ENCODE results near the gene MIEF1. TPM values are rescaled to one million over a fixed set of nuclear protein-coding genes. Genes with fewer than 3 reads are reported as not detected.

Gene MIEF1
- total RNA-seq, 1 experiment from 2014 or later: 23.2 TPM

DNA sequence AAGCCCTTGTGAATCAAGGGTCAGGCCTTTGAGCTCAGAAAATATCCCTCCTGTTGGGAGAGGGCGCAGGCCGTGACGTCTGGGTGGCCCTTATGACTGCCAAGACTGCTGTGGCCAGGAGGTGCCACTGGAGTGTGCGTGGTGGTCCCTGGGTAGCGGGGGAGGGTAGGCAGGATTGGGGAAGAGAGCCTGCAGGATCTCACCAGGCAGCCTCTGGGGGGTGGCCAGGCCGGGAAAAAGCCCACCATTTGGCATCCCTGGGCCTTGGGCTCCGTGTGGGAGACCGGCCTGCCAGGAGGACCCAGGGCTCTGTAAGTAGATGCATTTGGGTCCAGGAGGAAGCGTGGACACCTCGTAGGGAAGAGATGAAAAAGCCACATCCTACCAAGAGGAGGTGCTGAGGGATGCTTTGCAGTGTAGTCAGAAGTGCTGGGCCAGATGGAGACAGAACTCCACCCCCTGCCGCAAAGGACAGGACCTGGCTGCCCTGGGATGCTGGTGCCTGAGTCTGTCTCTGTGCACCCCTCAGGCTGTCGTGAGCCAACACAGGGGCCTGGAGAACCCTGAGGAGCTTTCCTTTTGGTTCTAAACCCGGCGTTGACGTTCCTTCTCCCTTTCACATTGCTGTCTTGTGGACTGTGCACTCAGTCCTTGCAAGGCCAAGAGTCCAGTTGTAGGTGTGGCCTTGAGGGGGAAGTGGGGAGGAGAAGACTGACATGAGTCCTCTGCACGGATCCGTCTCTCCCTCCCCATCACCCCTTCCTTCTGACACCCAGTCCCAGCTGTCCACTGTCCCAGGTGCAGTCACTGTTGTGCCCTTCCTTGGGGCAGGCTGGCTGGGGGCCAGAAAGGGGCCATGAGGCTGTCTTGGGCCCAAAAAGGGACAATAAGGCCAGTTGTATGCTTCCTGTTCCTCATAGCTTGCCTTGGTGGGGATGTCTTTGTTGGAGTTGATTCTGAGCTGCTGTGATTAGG lies 12.7 kb upstream of the MIEF1 start:
- H3K36me3 ChIP-seq (ENCODE audit: insufficient read depth, low read length): peaks cover 23% of the 10 kb centered on the region
- DNase-seq: no peak
- no peak overlapping the region for H3K4me3 ChIP-seq (ENCODE audit: low read length)
- peaks cover 41% of the 10 kb centered on the region for H3K4me1 ChIP-seq (ENCODE audit: low read length)
- H2AFZ ChIP-seq (ENCODE audit: low read length): no peak overlapping the region
- H3K79me2 ChIP-seq (ENCODE audit: low read length): peaks cover 10% of the 10 kb centered on the region
- H3K27ac ChIP-seq (ENCODE audit: low read length): peak overlapping the region; percentile 58
- no peaks in the 10 kb centered on the region for H3K27me3 ChIP-seq (ENCODE audit: low read length)
- H4K20me1 ChIP-seq (ENCODE audit: insufficient read depth, low read depth, low read length): peaks cover 41% of the 10 kb centered on the region; the same call in 1 of the 2 replicates
- peak overlapping the region; percentile 7; the same call in 1 of the 2 replicates for H3K9ac ChIP-seq (ENCODE audit: low read length)
- no peaks in the 10 kb centered on the region for H3K9me3 ChIP-seq (ENCODE audit: low read length)
- H3K4me2 ChIP-seq (ENCODE audit: low read depth, low read length, poor library complexity, severe bottlenecking): peak overlapping the region; percentile 21
- H3K9me2 ChIP-seq (replicated peaks; ENCODE audit: insufficient read depth, low read length): no peaks in the 10 kb centered on the region

DNA sequence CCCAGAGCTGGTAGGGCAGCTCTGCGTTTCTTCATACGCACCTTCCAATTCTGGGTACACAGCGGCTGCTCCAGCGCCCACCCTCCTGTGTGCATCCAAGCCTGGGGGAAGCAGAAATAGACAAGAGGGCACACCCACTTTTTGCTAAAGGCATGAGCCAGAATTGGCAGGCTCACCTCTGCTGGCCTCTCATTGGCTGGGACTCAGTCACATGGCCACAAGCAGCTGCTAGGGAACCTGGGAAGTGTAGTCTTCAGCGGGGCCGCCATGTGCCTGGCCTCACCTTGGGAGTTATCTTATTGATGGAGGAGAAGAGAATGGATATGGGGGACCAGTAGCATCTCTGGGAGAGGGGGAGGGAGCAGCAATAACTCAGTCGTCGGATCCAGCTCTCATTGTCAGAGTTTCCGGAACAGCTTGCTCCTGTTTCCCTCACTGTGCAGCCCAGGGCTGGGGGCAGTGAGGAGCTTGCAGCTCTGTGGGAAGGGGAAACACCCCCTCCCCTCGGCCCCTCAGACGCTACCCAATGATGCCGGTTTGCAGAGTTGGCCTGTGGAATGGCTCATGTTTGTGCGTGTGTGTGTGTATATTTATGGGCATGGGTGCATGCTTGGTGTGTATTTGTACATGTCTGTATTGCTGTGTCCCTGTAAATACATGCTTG lies 11.8 kb upstream of the MIEF1 start:
- Histone ChIP-seq H3K4me2 (ENCODE audit: low read depth, low read length, poor library complexity, severe bottlenecking) (peak overlapping the region; percentile 21), H3K27ac (ENCODE audit: low read length) (peak overlapping the region; percentile 58; the same call in 1 of the 2 replicates), H3K4me1 (ENCODE audit: low read length) (peaks cover 41% of the 10 kb centered on the region), H3K9me3 (ENCODE audit: low read length) (no peaks in the 10 kb centered on the region), H3K9me2 (replicated peaks; ENCODE audit: insufficient read depth, low read length) (no peaks in the 10 kb centered on the region), H3K79me2 (ENCODE audit: low read length) (peaks cover 10% of the 10 kb centered on the region), H3K27me3 (ENCODE audit: low read length) (no peaks in the 10 kb centered on the region), H3K4me3 (ENCODE audit: low read length) (no peak overlapping the region), H3K9ac (ENCODE audit: low read length) (peak overlapping the region; percentile 7; the same call in 1 of the 2 replicates), H3K36me3 (ENCODE audit: insufficient read depth, low read length) (peaks cover 20% of the 10 kb centered on the region), H4K20me1 (ENCODE audit: insufficient read depth, low read depth, low read length) (peaks cover 34% of the 10 kb centered on the region; the same call in 1 of the 2 replicates), H2AFZ (ENCODE audit: low read length) (no peak overlapping the region)
- DNase-seq: peak; percentile 94

DNA sequence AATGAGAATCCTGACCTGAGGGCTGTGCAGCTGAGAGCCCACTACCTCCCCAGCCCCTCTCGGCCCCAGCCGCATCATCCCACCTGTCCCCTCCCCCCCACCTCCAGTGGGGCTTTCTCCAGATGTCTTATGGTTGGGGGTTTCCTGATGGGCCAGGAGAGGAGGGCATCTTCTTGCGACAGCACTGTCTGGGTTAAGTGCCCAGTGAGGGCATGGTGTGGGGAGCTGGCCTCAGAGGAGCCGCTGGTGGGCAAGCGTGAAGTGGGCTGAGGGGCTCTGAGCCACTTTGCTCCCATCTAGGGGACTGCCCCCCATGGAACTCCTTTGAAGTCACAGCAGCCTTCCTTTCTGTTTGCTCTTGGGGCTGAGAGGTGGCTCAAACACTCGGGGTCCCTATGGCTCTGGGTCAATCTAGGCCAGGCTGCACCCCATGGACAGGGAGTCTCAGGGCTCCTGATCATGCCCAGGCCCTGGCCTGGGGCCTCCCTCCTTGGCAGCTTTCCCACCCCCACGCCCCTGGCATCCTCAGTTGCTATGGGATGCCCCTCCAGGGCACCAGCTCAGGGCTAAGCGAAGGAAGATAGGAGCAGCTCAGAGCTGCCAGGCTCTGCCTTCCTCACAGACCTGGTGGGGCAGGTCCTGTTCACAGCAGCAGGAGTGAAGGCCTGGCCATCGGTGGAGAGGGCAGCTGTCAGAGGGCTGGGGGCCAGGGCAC lies 11.0 kb upstream of the MIEF1 start:
- no peak overlapping the region for H3K4me3 ChIP-seq (ENCODE audit: low read length)
- no peaks in the 10 kb centered on the region for H3K27me3 ChIP-seq (ENCODE audit: low read length)
- peaks cover 7% of the 10 kb centered on the region for H3K79me2 ChIP-seq (ENCODE audit: low read length)
- no peak overlapping the region for H3K4me2 ChIP-seq (ENCODE audit: low read depth, low read length, poor library complexity, severe bottlenecking)
- H3K9ac ChIP-seq (ENCODE audit: low read length): no peak overlapping the region
- H3K4me1 ChIP-seq (ENCODE audit: low read length): peaks cover 47% of the 10 kb centered on the region
- no peak for DNase-seq
- peaks cover 20% of the 10 kb centered on the region for H3K36me3 ChIP-seq (ENCODE audit: insufficient read depth, low read length)
- peaks cover 31% of the 10 kb centered on the region; the same call in 1 of the 2 replicates for H4K20me1 ChIP-seq (ENCODE audit: insufficient read depth, low read depth, low read length)
- H2AFZ ChIP-seq (ENCODE audit: low read length): no peak overlapping the region
- H3K27ac ChIP-seq (ENCODE audit: low read length): peak overlapping the region; percentile 12; the same call in 1 of the 2 replicates
- no peaks in the 10 kb centered on the region for H3K9me2 ChIP-seq (replicated peaks; ENCODE audit: insufficient read depth, low read length)
- H3K9me3 ChIP-seq (ENCODE audit: low read length): no peaks in the 10 kb centered on the region

DNA sequence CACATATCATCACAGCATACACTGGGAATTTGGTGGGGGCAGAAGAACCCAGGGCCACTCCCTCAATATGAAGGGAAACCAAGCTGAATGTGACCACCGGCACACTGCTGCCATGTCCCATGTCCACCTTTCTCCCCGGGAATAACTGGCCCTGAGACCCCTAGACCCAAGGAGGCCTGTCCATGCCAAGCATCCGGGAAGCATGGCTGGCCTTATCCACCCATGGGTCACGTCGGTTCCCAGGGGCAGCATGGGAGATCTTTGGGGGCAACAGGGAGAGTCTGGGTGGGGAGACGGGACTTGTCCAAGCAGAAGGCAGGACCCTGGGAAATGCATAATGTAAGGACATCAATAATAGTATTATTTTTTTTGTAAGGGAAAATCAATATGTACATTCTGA lies 10.4 kb upstream of the MIEF1 start:
- DNase-seq: no peak
- Histone ChIP-seq H3K36me3 (ENCODE audit: insufficient read depth, low read length) (peaks cover 20% of the 10 kb centered on the region), H3K9me3 (ENCODE audit: low read length) (no peaks in the 10 kb centered on the region), H3K79me2 (ENCODE audit: low read length) (peaks cover 7% of the 10 kb centered on the region), H4K20me1 (ENCODE audit: insufficient read depth, low read depth, low read length) (peaks cover 30% of the 10 kb centered on the region; the same call in 1 of the 2 replicates), H3K27ac (ENCODE audit: low read length) (no peak overlapping the region), H2AFZ (ENCODE audit: low read length) (no peak overlapping the region), H3K4me2 (ENCODE audit: low read depth, low read length, poor library complexity, severe bottlenecking) (no peak overlapping the region), H3K4me1 (ENCODE audit: low read length) (peaks cover 51% of the 10 kb centered on the region), H3K9me2 (replicated peaks; ENCODE audit: insufficient read depth, low read length) (no peaks in the 10 kb centered on the region), H3K4me3 (ENCODE audit: low read length) (no peak overlapping the region), H3K27me3 (ENCODE audit: low read length) (no peaks in the 10 kb centered on the region), H3K9ac (ENCODE audit: low read length) (no peak overlapping the region)

DNA sequence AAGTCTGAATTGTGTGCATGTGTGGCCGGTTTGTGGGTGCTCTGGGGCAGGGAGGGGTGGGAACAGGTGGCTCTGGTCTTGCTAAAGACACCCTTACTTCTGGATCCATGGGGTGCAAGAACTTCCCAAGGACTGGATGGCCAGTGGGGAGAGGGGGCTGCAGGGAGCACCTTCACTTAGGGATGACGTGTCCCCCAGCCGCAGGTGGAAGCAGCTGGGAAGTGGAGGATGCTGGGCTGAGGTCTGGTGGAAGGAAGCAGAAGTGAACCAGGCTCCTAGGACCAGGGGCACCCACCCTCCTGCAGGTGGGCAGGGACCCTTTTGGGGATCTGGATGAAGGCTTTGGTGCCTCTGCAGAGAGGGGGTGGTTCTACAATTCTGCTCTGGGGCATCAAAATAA lies 9.9 kb upstream of the MIEF1 start:
- H3K4me1 ChIP-seq (ENCODE audit: low read length): peaks cover 49% of the 10 kb centered on the region
- H3K27me3 ChIP-seq (ENCODE audit: low read length): no peaks in the 10 kb centered on the region
- peaks cover 25% of the 10 kb centered on the region; the same call in 1 of the 2 replicates for H4K20me1 ChIP-seq (ENCODE audit: insufficient read depth, low read depth, low read length)
- peaks cover 15% of the 10 kb centered on the region for H3K36me3 ChIP-seq (ENCODE audit: insufficient read depth, low read length)
- peaks cover 7% of the 10 kb centered on the region for H3K79me2 ChIP-seq (ENCODE audit: low read length)
- H3K9me2 ChIP-seq (replicated peaks; ENCODE audit: insufficient read depth, low read length): no peaks in the 10 kb centered on the region
- no peak overlapping the region for H3K4me2 ChIP-seq (ENCODE audit: low read depth, low read length, poor library complexity, severe bottlenecking)
- H3K4me3 ChIP-seq (ENCODE audit: low read length): no peak overlapping the region
- no peak overlapping the region for H2AFZ ChIP-seq (ENCODE audit: low read length)
- H3K9ac ChIP-seq (ENCODE audit: low read length): no peak overlapping the region
- no peaks in the 10 kb centered on the region for H3K9me3 ChIP-seq (ENCODE audit: low read length)
- no peak for DNase-seq
- no peak overlapping the region for H3K27ac ChIP-seq (ENCODE audit: low read length)

DNA sequence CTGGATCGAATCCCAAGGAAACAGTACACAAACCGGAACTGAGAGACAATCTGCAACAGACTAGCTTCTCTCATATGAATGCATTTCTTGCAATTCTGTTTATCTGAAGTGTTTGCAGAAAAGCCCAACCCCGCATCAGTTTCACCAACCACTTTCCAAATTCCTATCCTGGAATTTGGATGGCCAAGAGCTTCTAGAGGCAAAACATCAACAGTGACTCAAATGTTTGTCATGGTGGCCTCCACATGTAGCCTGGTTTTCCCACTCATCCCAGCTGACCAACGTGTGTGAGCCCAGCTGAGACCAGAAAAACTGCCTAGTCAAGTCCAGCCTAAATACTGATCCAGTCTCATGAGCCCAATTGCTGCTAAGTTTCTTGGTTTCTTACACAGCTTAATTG lies 8.3 kb upstream of the MIEF1 start:
- no peaks in the 10 kb centered on the region for H3K9me2 ChIP-seq (replicated peaks; ENCODE audit: insufficient read depth, low read length)
- H3K9ac ChIP-seq (ENCODE audit: low read length): no peak overlapping the region
- H3K36me3 ChIP-seq (ENCODE audit: insufficient read depth, low read length): peaks cover 13% of the 10 kb centered on the region
- peaks cover 7% of the 10 kb centered on the region for H3K79me2 ChIP-seq (ENCODE audit: low read length)
- no peaks in the 10 kb centered on the region for H3K27me3 ChIP-seq (ENCODE audit: low read length)
- H2AFZ ChIP-seq (ENCODE audit: low read length): no peak overlapping the region
- no peak for DNase-seq
- no peak overlapping the region for H3K4me3 ChIP-seq (ENCODE audit: low read length)
- H3K4me2 ChIP-seq (ENCODE audit: low read depth, low read length, poor library complexity, severe bottlenecking): no peak overlapping the region
- H3K27ac ChIP-seq (ENCODE audit: low read length): peak overlapping the region; percentile 27; the same call in 1 of the 2 replicates
- H4K20me1 ChIP-seq (ENCODE audit: insufficient read depth, low read depth, low read length): peaks cover 23% of the 10 kb centered on the region; the same call in 1 of the 2 replicates
- no peaks in the 10 kb centered on the region for H3K9me3 ChIP-seq (ENCODE audit: low read length)
- H3K4me1 ChIP-seq (ENCODE audit: low read length): peaks cover 33% of the 10 kb centered on the region

DNA sequence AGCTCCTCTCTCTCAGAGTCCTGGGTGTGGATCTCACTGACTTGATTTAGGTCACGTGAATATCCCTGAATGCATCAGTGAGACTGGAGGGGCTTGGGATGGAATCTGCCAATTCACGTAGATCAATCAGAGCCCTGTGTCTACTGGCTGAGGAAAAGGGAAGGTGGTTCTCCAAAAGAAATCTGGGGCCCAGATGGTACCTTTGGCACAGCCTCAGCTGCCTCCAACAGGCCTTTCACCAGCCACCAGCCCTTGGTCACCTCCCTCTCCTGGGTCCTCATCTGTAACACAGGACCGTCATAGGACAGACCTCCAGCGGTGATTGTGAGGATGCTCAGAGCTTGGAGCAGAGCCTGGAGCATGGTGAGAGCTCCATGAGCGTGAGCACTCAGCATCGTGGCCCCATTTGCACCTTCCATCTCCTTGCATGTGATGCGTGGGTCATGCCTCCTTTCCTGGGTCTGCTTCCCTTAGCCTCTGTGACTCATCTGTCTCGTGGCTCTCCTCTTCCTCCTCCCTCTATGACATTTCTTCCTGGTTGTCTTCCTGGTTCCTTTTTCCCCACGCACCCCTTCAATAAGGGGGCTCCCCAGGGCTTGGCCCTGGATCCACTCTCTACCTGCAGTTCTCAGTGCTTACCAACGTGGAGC lies 7.5 kb upstream of the MIEF1 start:
- Histone ChIP-seq H3K9ac (ENCODE audit: low read length) (no peak overlapping the region), H3K9me3 (ENCODE audit: low read length) (no peaks in the 10 kb centered on the region), H3K79me2 (ENCODE audit: low read length) (peaks cover 7% of the 10 kb centered on the region), H3K27ac (ENCODE audit: low read length) (no peak overlapping the region), H3K4me2 (ENCODE audit: low read depth, low read length, poor library complexity, severe bottlenecking) (no peak overlapping the region), H3K27me3 (ENCODE audit: low read length) (no peaks in the 10 kb centered on the region), H3K4me3 (ENCODE audit: low read length) (no peak overlapping the region), H3K4me1 (ENCODE audit: low read length) (peaks cover 25% of the 10 kb centered on the region), H3K9me2 (replicated peaks; ENCODE audit: insufficient read depth, low read length) (no peaks in the 10 kb centered on the region), H2AFZ (ENCODE audit: low read length) (no peak overlapping the region), H4K20me1 (ENCODE audit: insufficient read depth, low read depth, low read length) (peaks cover 17% of the 10 kb centered on the region; the same call in 1 of the 2 replicates), H3K36me3 (ENCODE audit: insufficient read depth, low read length) (peaks cover 13% of the 10 kb centered on the region)
- DNase-seq: no peak
